ENCODE data around the gene SLC39A5.

DNA sequence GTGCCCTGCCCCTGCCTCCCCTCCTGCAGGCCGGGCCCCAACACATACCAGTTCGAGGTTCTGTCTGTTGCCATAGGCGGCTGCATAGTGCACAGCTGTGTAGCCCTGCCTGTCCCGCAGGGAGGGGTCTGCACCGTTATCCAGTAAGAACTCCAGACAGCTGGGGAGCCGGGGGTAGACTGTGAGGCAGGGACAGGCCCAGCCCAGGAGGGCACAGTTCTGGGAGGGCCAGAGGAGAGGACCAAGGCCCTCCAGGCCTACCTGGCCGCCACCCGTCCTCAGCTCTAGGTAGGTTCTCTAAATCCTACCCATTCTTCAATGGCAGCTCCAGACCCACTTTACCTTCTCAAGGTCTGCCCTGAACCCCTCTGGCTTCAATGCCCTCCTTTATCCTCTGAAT, 18.9 kb downstream of the SLC39A5 start:
- TF ChIP-seq, protein P1, sequence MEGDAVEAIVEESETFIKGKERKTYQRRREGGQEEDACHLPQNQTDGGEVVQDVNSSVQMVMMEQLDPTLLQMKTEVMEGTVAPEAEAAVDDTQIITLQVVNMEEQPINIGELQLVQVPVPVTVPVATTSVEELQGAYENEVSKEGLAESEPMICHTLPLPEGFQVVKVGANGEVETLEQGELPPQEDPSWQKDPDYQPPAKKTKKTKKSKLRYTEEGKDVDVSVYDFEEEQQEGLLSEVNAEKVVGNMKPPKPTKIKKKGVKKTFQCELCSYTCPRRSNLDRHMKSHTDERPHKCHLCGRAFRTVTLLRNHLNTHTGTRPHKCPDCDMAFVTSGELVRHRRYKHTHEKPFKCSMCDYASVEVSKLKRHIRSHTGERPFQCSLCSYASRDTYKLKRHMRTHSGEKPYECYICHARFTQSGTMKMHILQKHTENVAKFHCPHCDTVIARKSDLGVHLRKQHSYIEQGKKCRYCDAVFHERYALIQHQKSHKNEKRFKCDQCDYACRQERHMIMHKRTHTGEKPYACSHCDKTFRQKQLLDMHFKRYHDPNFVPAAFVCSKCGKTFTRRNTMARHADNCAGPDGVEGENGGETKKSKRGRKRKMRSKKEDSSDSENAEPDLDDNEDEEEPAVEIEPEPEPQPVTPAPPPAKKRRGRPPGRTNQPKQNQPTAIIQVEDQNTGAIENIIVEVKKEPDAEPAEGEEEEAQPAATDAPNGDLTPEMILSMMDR (IDR thresholded peaks at IDR 0.05) = no peak
- TF ChIP-seq POLR2A (IDR thresholded peaks at IDR 0.05) = no peak
